H1 (cell line): ENCODE results near the gene C17orf114.
A peak's percentile ranks its signal among the peaks of the same experiment; 100 is the strongest.

Experiments
- CTCF ChIA-PET: fragments of 300-600 bp; sonication (Branson Sonifier 250); formaldehyde crosslinking; loops from one replicate; lab custom pipeline; 2021; ENCODE audit not compliant: partially characterized antibody; lab: Charles Lee
- POLR2A ChIA-PET: fragments of 300-600 bp; sonication (Branson Sonifier 250); formaldehyde crosslinking; loops from one replicate; lab custom pipeline; 2021; ENCODE audit warnings: inconsistent platforms; ENCODE audit not compliant: partially characterized antibody; lab: Charles Lee
- DNase-seq, 2 experiments: peaks; one replicate each; pipeline versions ENCODE4 v3.0.0 to v3.0.0-alpha.2; 2010 to 2022; ENCODE audit warnings: low spot score in 2 of 2, low read depth in 1 of 2, mixed read lengths in 1 of 2
- FAIRE-seq: peaks from 2 replicates; lab custom pipeline; 2011; peaks lifted over from hg19 to GRCh38; lab: Jason Lieb, UNC
- H2AFZ ChIP-seq: 2 replicates; pipeline ENCODE4 v1.8.1; 2012; ENCODE audit warnings: low read length, inconsistent platforms
- H2AK5ac ChIP-seq: 2 replicates; pipeline ENCODE4 v1.6.1; 2013; ENCODE audit warnings: low read depth, low read length
- H2BK120ac ChIP-seq: replicated peaks from 2 replicates; pipeline ENCODE3; 2013; ENCODE audit warnings: low read depth, low read length, inconsistent platforms
- H2BK12ac ChIP-seq: 2 replicates; pipeline ENCODE4 v1.6.1; 2013; ENCODE audit warnings: low read depth, low read length
- H2BK15ac ChIP-seq: 2 replicates; pipeline ENCODE4 v1.6.1; 2013; ENCODE audit warnings: low read length
- H2BK20ac ChIP-seq: 2 replicates; pipeline ENCODE4 v1.6.1; 2013; ENCODE audit warnings: low read length
- H2BK5ac ChIP-seq: 2 replicates; pipeline ENCODE4 v1.6.1; 2013; ENCODE audit warnings: low read depth, low read length
- H3K14ac ChIP-seq: 2 replicates; pipeline ENCODE4 v1.6.1; 2013; ENCODE audit warnings: inconsistent platforms; ENCODE audit not compliant: insufficient read length
- H3K18ac ChIP-seq: 2 replicates; pipeline ENCODE4 v1.6.1; 2013; ENCODE audit warnings: low read length; ENCODE audit errors: extremely low read depth
- H3K23ac ChIP-seq: 2 replicates; pipeline ENCODE4 v1.6.1; 2013; ENCODE audit warnings: inconsistent platforms; ENCODE audit not compliant: insufficient read length
- H3K23me2 ChIP-seq: 2 replicates; pipeline ENCODE4 v1.6.1; 2013; ENCODE audit warnings: low read depth, low read length
- H3K27ac ChIP-seq: 2 replicates; pipeline ENCODE4 v1.6.1; 2011; ENCODE audit warnings: low read depth, low read length, inconsistent platforms
- H3K27me3 ChIP-seq, 4 experiments: replicated peaks in 1 of 4; 1 replicate in 1 of 4; 2 replicates in 3 of 4; pipeline versions ENCODE4 v1.6.1 to v1.8.1; 2011 to 2013; ENCODE audit warnings: low read length in 3 of 4, mild to moderate bottlenecking in 3 of 4, inconsistent platforms in 2 of 4, mixed read lengths in 2 of 4, moderate library complexity in 1 of 4; ENCODE audit not compliant: control insufficient read depth in 3 of 4, insufficient read depth in 3 of 4; ENCODE audit errors: extremely low read depth in 1 of 4
- H3K36me3 ChIP-seq, 4 experiments: 2 replicates each; pipeline versions ENCODE4 v1.6.1 to v1.8.1; 2011 to 2013; ENCODE audit warnings: mild to moderate bottlenecking in 4 of 4, low read length in 3 of 4, moderate library complexity in 2 of 4, control low read depth in 1 of 4, inconsistent platforms in 1 of 4; ENCODE audit not compliant: insufficient read depth in 4 of 4, control insufficient read depth in 2 of 4
- H3K4ac ChIP-seq: replicated peaks from 2 replicates; pipeline ENCODE3; 2013; ENCODE audit warnings: low read length, low read depth, mixed read lengths, inconsistent platforms; ENCODE audit not compliant: insufficient read length
- H3K4me1 ChIP-seq, 4 experiments: replicated peaks in 1 of 4; 1 replicate in 1 of 4; 2 replicates in 3 of 4; pipeline versions ENCODE4 v1.6.1 to v1.8.1; 2011 to 2013; ENCODE audit warnings: low read length in 3 of 4, inconsistent platforms in 2 of 4, mixed read lengths in 1 of 4; ENCODE audit not compliant: insufficient read depth in 4 of 4, control insufficient read depth in 3 of 4
- H3K4me2 ChIP-seq, 2 experiments: 2 replicates each; pipeline versions ENCODE4 v1.6.1 to v1.8.1; 2011 to 2013; ENCODE audit warnings: low read depth in 2 of 2, low read length in 2 of 2, control low read depth in 1 of 2, inconsistent platforms in 1 of 2, mild to moderate bottlenecking in 1 of 2; ENCODE audit not compliant: insufficient read depth in 1 of 2
- H3K4me3 ChIP-seq, 4 experiments: fragments of 200-600, 300-600 bp in 1 of 4; sonication (generic), shearing (Covaris generic), sonication (Bioruptor Twin) in 1 of 4; 2 replicates each; pipeline versions ENCODE4 v1.5.1 to v1.8.1; 2011 to 2016; ENCODE audit warnings: low read length in 4 of 4, low read depth in 3 of 4, control low read depth in 2 of 4, inconsistent platforms in 2 of 4, mild to moderate bottlenecking in 2 of 4, mixed read lengths in 1 of 4, moderate library complexity in 1 of 4; ENCODE audit not compliant: insufficient read depth in 2 of 4; ENCODE audit errors: extremely low read depth in 1 of 4
- H3K56ac ChIP-seq: replicated peaks from 2 replicates; pipeline ENCODE3; 2013; ENCODE audit warnings: low read depth, mild to moderate bottlenecking, mixed read lengths, low read length, inconsistent platforms; ENCODE audit not compliant: insufficient read length
- H3K79me1 ChIP-seq: 2 replicates; pipeline ENCODE4 v1.6.1; 2013; ENCODE audit warnings: low read depth, low read length, control low read depth
- H3K79me2 ChIP-seq, 2 experiments: 2 replicates each; pipeline versions ENCODE4 v1.6.1 to v1.8.1; 2012 to 2013; ENCODE audit warnings: low read length in 2 of 2, mild to moderate bottlenecking in 2 of 2, inconsistent platforms in 1 of 2; ENCODE audit not compliant: insufficient read depth in 2 of 2, control insufficient read depth in 1 of 2
- H3K9ac ChIP-seq, 4 experiments: replicated peaks in 1 of 4; 1 replicate in 1 of 4; 2 replicates in 3 of 4; pipeline versions ENCODE4 v1.6.1 to v1.8.1; 2011 to 2013; ENCODE audit warnings: low read depth in 3 of 4, low read length in 3 of 4, control low read depth in 2 of 4, mild to moderate bottlenecking in 2 of 4, moderate library complexity in 2 of 4, inconsistent platforms in 1 of 4; ENCODE audit errors: extremely low read depth in 1 of 4
- H3K9me3 ChIP-seq, 2 experiments: 2 replicates each; pipeline versions ENCODE4 v1.6.1 to v1.8.1; 2012 to 2013; ENCODE audit warnings: mild to moderate bottlenecking in 2 of 2, moderate library complexity in 2 of 2, control low read depth in 1 of 2, inconsistent platforms in 1 of 2, low read depth in 1 of 2, low read length in 1 of 2, mixed read lengths in 1 of 2; ENCODE audit not compliant: insufficient read depth in 2 of 2
- H4K20me1 ChIP-seq, 2 experiments: replicated peaks in 1 of 2; 2 replicates each; pipeline versions ENCODE3 to v1.8.1; 2011 to 2013; ENCODE audit warnings: inconsistent platforms in 2 of 2, low read length in 2 of 2, mild to moderate bottlenecking in 1 of 2; ENCODE audit not compliant: insufficient read depth in 2 of 2, control insufficient read depth in 1 of 2
- H4K5ac ChIP-seq: 2 replicates; pipeline ENCODE4 v1.6.1; 2013; ENCODE audit warnings: low read length, low read depth, mixed read lengths, inconsistent platforms; ENCODE audit not compliant: insufficient read length
- H4K8ac ChIP-seq: 2 replicates; pipeline ENCODE4 v1.8.0; 2013; ENCODE audit warnings: mild to moderate bottlenecking, moderate library complexity, low read length, inconsistent platforms; ENCODE audit not compliant: insufficient read depth; ENCODE audit errors: extremely low read depth
- H4K91ac ChIP-seq: replicated peaks from 2 replicates; pipeline ENCODE3; 2013; ENCODE audit warnings: low read length, mixed read lengths, inconsistent platforms; ENCODE audit not compliant: insufficient read length
- BACH1 ChIP-seq: IDR thresholded peaks from 2 replicates; pipeline ENCODE4 v1.6.1; 2012; ENCODE audit warnings: low read length, improper control_type of control experiment
- KDM5A ChIP-seq: fragments of 200-600 bp; IDR thresholded peaks from 2 replicates; pipeline ENCODE4 v1.7.1; 2012; ENCODE audit warnings: mild to moderate bottlenecking, low read length, inconsistent platforms, mixed read lengths
- SRF ChIP-seq: IDR thresholded peaks from 2 replicates; pipeline ENCODE4 v1.6.1; 2011; ENCODE audit warnings: mild to moderate bottlenecking, low read depth, low read length, moderate library complexity
- WGBS, 2 experiments: shearing (Covaris generic) in 1 of 2; methylation state at CpG; one replicate each; pipeline versions ENCODE4 v1.1.6 to v1.1.7; 2013 to 2015; ENCODE audit warnings: low lambda C conversion rate in 2 of 2, mixed read lengths in 2 of 2, inconsistent platforms in 1 of 2, low coverage in 1 of 2, missing lambda C conversion rate in 1 of 2; ENCODE audit not compliant: insufficient replicate concordance in 2 of 2, insufficient coverage in 1 of 2, insufficient read length in 1 of 2; ENCODE audit errors: extremely low coverage in 1 of 2, missing lambda C conversion rate in 1 of 2; 5-methylcytosine and 5-hydroxymethylcytosine counted together

Gene C17orf114

GRCh38 chr17:4753392-4753791 is 48.7 kb downstream of the C17orf114 start:
- Histone ChIP-seq H3K9ac (no peak overlapping the region), H4K91ac (no peak overlapping the region), H3K27ac (no peak overlapping the region), H3K27me3 (no peaks in the 10 kb centered on the region; a peak in 1 of 7 replicates), H3K14ac (no peak overlapping the region), H4K20me1 (no peaks in the 10 kb centered on the region), H3K56ac (no peak overlapping the region), H2AK5ac (no peak overlapping the region), H2AFZ (0 out of 2 replicates have a peak overlapping the region, but pooled peaks have one; percentile 64), H3K18ac (no peak overlapping the region), H2BK20ac (no peak overlapping the region), H4K5ac (no peak overlapping the region), H3K79me2 (no peaks in the 10 kb centered on the region), H3K23me2 (no peaks in the 10 kb centered on the region; the same call in 1 of the 2 replicates), H3K4ac (no peak overlapping the region), H3K4me3 (no peak overlapping the region), H3K4me1 (no peaks in the 10 kb centered on the region)
- POLR2A ChIA-PET: interaction anchor here (0.8 to 1.0 kb wide), 2 partner anchors 9 to 10 kb away, joined by 3 to 5 read pairs; no protein-coding TSS in a partner anchor
- WGBS, 2 experiments: 100% methylated on average over 1 of the region's 1 CpG; no CpG with 5 or more reads in 1 of the 2 experiments
- FAIRE-seq (no peak), DNase-seq (no peak)
- TF ChIP-seq SRF: no peak
- no peak for TF ChIP-seq BACH1
- no peak for TF ChIP-seq KDM5A
- TF ChIP-seq, all 59 proteins: peak for 0
- Histone ChIP-seq H3K9me3 (no peaks in the 10 kb centered on the region), H3K79me1 (no peaks in the 10 kb centered on the region), H2BK12ac (no peak overlapping the region), H2BK15ac (no peak overlapping the region), H2BK5ac (no peak overlapping the region), H3K23ac (no peak overlapping the region), H3K36me3 (no peaks in the 10 kb centered on the region), H2BK120ac (no peak overlapping the region), H4K8ac (no peak overlapping the region), H3K4me2 (no peak overlapping the region)
- CTCF ChIA-PET: interaction anchor here (1.4 to 1.7 kb wide), 2 partner anchors 30 to 36 kb away, joined by 3 to 5 read pairs; partner anchors contain the start of gene GLTPD2
